ENCODE data around the gene MSTO1. TPM values are rescaled to one million over a fixed set of nuclear protein-coding genes. Genes with fewer than 3 reads are reported as not detected.
"Not testable (repeated sequence)": the region's sequence is repeated elsewhere in the genome, so short reads cannot be mapped to it uniquely, and the experiment has no call there.

The MSTO1 gene
- total RNA-seq, 3 donors from 2014 or later = 9.6 to 44.2 (median 35.4) TPM

DNA sequence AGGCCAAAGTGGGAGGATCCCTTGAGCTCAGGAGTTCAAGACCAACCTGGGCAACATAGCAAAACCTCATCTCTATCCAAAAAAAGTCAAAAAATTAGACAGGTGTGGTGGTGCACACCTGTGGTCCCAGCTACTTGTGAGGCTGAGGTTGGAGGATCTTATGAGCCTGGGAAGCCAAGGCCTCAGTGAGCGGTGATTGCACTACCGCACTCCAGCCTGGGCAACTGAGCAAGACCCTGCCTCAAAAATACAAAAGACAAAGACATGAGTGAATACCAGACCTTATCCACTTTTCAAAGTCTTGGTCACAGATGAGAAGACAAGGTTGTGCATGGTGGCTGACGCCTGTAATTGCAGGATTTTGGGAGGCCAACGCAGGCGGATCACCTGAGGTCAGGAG, 13.2 kb upstream of the MSTO1 start:
- no peak overlapping the region for H3K4me3 ChIP-seq

DNA sequence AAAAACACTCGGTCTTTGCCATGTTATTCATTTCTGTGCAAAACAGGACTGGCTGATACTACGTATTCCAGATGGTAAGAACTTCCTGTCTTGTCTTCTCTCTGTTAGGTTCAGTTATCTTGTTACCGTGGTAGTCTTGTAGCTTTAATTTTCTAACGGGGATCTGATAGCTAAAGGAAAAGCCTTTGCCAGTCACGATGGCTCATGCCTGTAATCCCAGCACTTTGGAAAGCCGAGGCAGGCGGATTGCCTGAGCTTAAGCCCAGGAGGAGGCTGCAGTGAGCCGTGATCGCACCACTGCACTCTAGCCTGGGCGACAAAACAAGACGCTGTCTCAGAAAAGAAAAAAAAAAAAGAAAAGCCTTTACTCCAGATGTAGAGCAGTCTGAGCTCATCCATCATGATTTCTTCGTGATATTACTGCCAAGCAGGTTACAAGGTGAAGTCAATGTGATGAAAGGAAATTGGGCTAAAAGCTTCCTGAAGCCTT, 11.1 kb upstream of the MSTO1 start:
- no peaks in the 10 kb centered on the region for H3K27me3 ChIP-seq
- no peak for TF ChIP-seq CTCF (IDR thresholded peaks at IDR 0.05)
- DNase-seq (ENCODE audit: low spot score in 2 of 2) = no peak
- H3K4me3 ChIP-seq = no peak overlapping the region
- H3K9me3 ChIP-seq = no peaks in the 10 kb centered on the region
- no peaks in the 10 kb centered on the region for H3K4me1 ChIP-seq
- H3K27ac ChIP-seq = no peak overlapping the region
- H3K36me3 ChIP-seq = no peaks in the 10 kb centered on the region
- intact Hi-C loops (cut with DNase I; ENCODE audit: low total_unique reads) = no loop called here

More for the DNA sequence above, 13.2 kb upstream of the MSTO1 start:
- no peak overlapping the region for H3K27ac ChIP-seq
- H3K27me3 ChIP-seq = no peaks in the 10 kb centered on the region
- no peaks in the 10 kb centered on the region for H3K36me3 ChIP-seq
- H3K9me3 ChIP-seq = no peaks in the 10 kb centered on the region
- TF ChIP-seq CTCF (IDR thresholded peaks at IDR 0.05) = no peak
- no peak for TF ChIP-seq POLR2AphosphoS5 (IDR thresholded peaks at IDR 0.05)
- no peak for TF ChIP-seq POLR2A (IDR thresholded peaks at IDR 0.05)
- intact Hi-C loops (cut with DNase I; ENCODE audit: low total_unique reads) = no loop called here
- DNase-seq (ENCODE audit: low spot score in 2 of 2) = no peak
- no peaks in the 10 kb centered on the region for H3K4me1 ChIP-seq

GRCh38 chr1:155599828-155600572, 10.0 kb upstream of the MSTO1 start:
- H3K4me1 ChIP-seq; H3K36me3 ChIP-seq; H3K27ac ChIP-seq; H3K27me3 ChIP-seq; DNase-seq (ENCODE audit: low spot score in 2 of 2); intact Hi-C loops (cut with DNase I; ENCODE audit: low total_unique reads); H3K4me3 ChIP-seq; H3K9me3 ChIP-seq: not testable (repeated sequence)

DNA sequence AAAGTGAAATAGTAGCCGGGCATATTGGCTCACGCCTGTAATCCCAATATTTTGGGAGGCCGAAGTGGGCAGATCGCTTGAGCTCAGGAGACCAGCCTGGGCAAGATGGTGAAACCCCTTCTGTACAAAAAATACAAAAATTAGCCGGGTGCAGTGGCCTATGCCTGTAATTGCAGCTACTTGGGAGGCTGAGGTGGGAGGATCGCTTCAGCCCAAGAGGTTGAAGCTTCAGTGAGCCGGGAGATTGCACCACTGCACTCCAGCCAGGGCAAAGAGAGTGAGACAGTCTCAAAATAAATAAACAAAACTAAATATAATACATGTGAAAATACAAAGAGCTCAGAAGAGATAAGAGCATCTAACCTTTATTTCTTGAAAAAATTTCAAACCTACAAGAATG, 2.3 kb upstream of the MSTO1 start:
- DNase-seq (ENCODE audit: low spot score in 2 of 2) = no peak
- Histone ChIP-seq H3K36me3 (no peaks in the 10 kb centered on the region), H3K4me1 (no peaks in the 10 kb centered on the region), H3K27me3 (no peaks in the 10 kb centered on the region), H3K9me3 (no peaks in the 10 kb centered on the region), H3K27ac (no peak overlapping the region), H3K4me3 (no peak overlapping the region)
- intact Hi-C loops (cut with DNase I; ENCODE audit: low total_unique reads) = no loop called here
- no peak for TF ChIP-seq POLR2A (IDR thresholded peaks at IDR 0.05)

GRCh38 chr1:155608888-155609225, 1.2 kb upstream of the MSTO1 start:
- Histone ChIP-seq H3K4me1 (no peaks in the 10 kb centered on the region), H3K27ac (no peak overlapping the region), H3K9me3 (no peaks in the 10 kb centered on the region), H3K36me3 (no peaks in the 10 kb centered on the region), H3K27me3 (no peaks in the 10 kb centered on the region), H3K4me3 (no peak overlapping the region)
- intact Hi-C loops (cut with DNase I; ENCODE audit: low total_unique reads) = no loop called here
- TF ChIP-seq POLR2A (IDR thresholded peaks at IDR 0.05) (no peak), POLR2AphosphoS5 (IDR thresholded peaks at IDR 0.05) (no peak), CTCF (IDR thresholded peaks at IDR 0.05) (no peak)
- DNase-seq (ENCODE audit: low spot score in 2 of 2) = no peak

DNA sequence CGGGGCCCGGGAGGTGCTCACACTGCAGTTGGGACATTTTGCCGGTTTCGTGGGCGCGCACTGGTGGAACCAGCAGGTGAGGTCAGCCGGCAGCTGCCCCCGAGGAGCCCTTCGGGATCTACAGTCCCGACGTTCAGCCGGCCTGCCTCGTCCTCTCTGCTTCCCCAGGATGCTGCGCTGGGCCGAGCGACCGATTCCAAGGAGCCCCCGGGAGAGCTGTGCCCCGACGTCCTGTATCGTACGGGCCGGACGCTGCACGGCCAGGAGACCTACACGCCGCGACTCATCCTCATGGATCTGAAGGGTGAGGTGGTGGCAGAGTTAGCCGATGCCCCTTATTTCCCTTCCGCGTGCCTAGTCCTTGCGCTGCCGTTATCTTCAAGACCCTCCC, 234 bp downstream of the MSTO1 start:
- H3K27me3 ChIP-seq; H3K27ac ChIP-seq; H3K9me3 ChIP-seq; intact Hi-C loops (cut with DNase I; ENCODE audit: low total_unique reads); H3K36me3 ChIP-seq; DNase-seq (ENCODE audit: low spot score in 2 of 2); H3K4me1 ChIP-seq: not testable (repeated sequence)
- peak overlapping the region; percentile 38 to 80 (median 72) for H3K4me3 ChIP-seq

DNA sequence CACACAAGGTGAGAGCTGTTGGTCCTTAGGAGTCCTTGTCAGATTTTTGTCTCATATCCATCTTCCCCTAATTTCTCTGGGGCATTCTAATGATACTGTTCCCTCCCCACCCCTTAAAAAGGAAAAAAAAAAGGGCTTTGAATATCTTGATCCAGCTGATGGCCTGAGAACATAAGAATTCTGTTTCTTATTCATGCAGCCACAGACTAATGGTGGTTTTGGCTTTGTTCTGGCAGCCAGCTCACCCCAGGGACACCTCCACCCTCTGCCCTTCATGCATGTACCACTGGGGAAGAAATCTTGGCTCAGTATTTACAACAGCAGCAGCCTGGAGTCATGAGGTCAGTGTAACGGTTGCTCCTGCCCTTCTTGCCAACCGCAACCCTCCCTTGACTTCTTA, 3.2 kb downstream of the MSTO1 start:
- intact Hi-C loops (cut with DNase I; ENCODE audit: low total_unique reads); H3K4me3 ChIP-seq; H3K4me1 ChIP-seq: not testable (repeated sequence)

More for the DNA sequence above, 3.2 kb downstream of the MSTO1 start:
- not testable (repeated sequence) for H3K27me3 ChIP-seq; H3K36me3 ChIP-seq; H3K27ac ChIP-seq; DNase-seq (ENCODE audit: low spot score in 2 of 2); H3K9me3 ChIP-seq
